ENCODE measurements around the gene ALS2CL.

Gene ALS2CL

GRCh38 chr3:46715507-46716175 lies 22.2 kb upstream of the ALS2CL start:
- TF ChIP-seq, protein P1, sequence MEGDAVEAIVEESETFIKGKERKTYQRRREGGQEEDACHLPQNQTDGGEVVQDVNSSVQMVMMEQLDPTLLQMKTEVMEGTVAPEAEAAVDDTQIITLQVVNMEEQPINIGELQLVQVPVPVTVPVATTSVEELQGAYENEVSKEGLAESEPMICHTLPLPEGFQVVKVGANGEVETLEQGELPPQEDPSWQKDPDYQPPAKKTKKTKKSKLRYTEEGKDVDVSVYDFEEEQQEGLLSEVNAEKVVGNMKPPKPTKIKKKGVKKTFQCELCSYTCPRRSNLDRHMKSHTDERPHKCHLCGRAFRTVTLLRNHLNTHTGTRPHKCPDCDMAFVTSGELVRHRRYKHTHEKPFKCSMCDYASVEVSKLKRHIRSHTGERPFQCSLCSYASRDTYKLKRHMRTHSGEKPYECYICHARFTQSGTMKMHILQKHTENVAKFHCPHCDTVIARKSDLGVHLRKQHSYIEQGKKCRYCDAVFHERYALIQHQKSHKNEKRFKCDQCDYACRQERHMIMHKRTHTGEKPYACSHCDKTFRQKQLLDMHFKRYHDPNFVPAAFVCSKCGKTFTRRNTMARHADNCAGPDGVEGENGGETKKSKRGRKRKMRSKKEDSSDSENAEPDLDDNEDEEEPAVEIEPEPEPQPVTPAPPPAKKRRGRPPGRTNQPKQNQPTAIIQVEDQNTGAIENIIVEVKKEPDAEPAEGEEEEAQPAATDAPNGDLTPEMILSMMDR (IDR thresholded peaks at IDR 0.05; ENCODE audit: control insufficient read depth, insufficient read depth, low read depth, low read length, missing control alignments) = no peak
- no peak for DNase-seq (ENCODE audit: low read depth)
- no peak overlapping the region for H3K4me3 ChIP-seq (ENCODE audit: control insufficient read depth, low read depth, low read length)

- DNase-seq (ENCODE audit: low read depth) = no peak
- no peak overlapping the region for H3K4me3 ChIP-seq (ENCODE audit: control insufficient read depth, low read depth, low read length)
Measured at GRCh38 chr3:46714728-46715506, 21.4 kb upstream of the ALS2CL start.

DNA sequence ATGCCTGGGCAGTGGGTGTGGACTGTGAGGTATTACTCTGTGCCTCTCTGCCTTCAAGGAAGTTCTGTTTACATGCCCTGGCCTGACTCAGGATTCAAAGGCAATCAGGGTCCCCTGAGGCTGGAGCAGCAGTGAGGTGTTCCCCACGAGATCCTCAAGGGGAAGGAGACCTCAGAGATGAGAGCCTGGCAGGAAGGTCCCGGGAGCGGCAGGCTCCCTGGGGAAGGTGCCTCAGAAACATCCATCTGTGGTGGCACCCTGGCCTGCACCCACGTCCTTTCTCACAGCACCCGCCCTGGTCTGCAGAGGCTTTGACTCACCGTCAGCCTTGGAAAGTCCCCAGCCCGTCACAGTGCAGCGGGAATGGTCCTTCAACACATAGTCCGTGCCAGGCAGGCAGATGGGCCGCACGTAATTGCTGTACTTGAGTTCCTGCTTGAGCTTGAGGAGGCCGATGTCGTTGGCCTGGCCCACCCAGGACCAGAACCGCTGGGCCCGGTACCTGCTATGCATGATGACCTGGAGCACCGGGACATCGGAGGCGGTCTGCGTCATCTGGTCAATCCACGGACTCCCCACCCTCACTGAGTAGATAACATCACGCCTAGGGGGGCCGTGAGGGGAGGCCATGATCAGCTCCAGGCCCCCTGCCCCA lies 20.5 kb upstream of the ALS2CL start:
- TF ChIP-seq, protein P1 (IDR thresholded peaks at IDR 0.05; ENCODE audit: control insufficient read depth, insufficient read depth, low read depth, low read length, missing control alignments) = no peak
- H3K4me3 ChIP-seq (ENCODE audit: control insufficient read depth, low read depth, low read length) = no peak overlapping the region
- no peak for DNase-seq (ENCODE audit: low read depth)

More at GRCh38 chr3:46714728-46715506, 21.4 kb upstream of the ALS2CL start:
- TF ChIP-seq, protein P1 (IDR thresholded peaks at IDR 0.05; ENCODE audit: control insufficient read depth, insufficient read depth, low read depth, low read length, missing control alignments) = no peak

DNA sequence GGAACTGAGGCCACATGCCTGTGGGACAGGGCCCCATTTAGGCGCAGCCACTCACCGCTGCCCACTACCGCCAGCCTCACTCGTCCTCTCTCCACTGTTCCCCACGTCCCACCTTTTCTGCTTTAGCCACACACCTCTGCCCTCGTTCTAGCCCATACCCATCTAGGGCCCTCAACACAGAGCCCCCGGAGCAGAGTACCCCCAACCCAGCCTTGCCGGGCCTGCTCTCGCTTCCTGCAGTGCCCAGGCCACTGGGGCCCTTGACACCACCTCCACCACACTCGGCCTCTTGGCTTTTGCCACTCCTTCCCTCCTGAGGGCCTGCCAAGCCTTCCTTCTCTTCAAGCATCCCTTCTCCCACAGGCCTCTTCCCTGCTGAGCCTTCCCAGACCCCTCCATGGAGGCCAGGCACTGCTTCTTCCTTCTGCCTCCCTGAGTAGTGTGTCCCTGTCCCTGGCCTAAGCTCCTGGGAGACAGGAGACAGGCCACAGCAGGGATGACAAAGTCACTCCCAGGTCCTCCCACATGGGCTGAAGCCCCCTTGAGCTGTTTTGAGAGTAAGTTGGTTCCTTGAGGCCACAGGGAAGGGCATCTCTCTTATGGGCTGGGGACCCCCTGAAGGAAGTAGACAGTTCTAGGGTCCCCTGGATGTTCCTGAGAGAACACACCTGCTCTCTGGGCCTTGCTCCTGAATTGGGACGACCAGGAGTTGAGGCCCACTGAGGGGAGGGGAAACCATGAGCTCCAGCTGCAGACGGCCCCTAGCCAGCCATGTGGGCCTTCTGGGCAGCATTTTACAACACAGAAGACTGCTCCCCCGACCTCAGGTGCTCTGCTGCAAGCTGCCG lies 19.8 kb upstream of the ALS2CL start:
- DNase-seq (ENCODE audit: low read depth) = no peak
- TF ChIP-seq, protein P1 (IDR thresholded peaks at IDR 0.05; ENCODE audit: control insufficient read depth, insufficient read depth, low read depth, low read length, missing control alignments) = no peak
- H3K4me3 ChIP-seq (ENCODE audit: control insufficient read depth, low read depth, low read length) = no peak overlapping the region

- TF ChIP-seq, protein P1 (IDR thresholded peaks at IDR 0.05; ENCODE audit: control insufficient read depth, insufficient read depth, low read depth, low read length, missing control alignments) = no peak
- no peak overlapping the region for H3K4me3 ChIP-seq (ENCODE audit: control insufficient read depth, low read depth, low read length)
- no peak for DNase-seq (ENCODE audit: low read depth)
Measured at GRCh38 chr3:46712191-46713049, 18.9 kb upstream of the ALS2CL start.
